Diencephalon (tissue), 1 donor: ENCODE measurements around the gene AKIRIN1. TPM values are rescaled to one million over a fixed set of nuclear protein-coding genes. Genes with fewer than 3 reads are reported as not detected.

Experiments
- small RNA-seq: library from RNA; depleted of rRNA; stranded (forward); fragments of <200 nt; gene quantifications from one replicate; pipeline ENCODE3, GENCODE V24; 2014
- total RNA-seq: library from RNA; depleted of rRNA; stranded (reverse); fragments of >200 nt; gene quantifications from one replicate; pipeline ENCODE4 v1.2.3, GENCODE V29; 2014

Gene AKIRIN1, protein sequence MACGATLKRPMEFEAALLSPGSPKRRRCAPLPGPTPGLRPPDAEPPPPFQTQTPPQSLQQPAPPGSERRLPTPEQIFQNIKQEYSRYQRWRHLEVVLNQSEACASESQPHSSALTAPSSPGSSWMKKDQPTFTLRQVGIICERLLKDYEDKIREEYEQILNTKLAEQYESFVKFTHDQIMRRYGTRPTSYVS
- 82.6 TPM for total RNA-seq

DNA sequence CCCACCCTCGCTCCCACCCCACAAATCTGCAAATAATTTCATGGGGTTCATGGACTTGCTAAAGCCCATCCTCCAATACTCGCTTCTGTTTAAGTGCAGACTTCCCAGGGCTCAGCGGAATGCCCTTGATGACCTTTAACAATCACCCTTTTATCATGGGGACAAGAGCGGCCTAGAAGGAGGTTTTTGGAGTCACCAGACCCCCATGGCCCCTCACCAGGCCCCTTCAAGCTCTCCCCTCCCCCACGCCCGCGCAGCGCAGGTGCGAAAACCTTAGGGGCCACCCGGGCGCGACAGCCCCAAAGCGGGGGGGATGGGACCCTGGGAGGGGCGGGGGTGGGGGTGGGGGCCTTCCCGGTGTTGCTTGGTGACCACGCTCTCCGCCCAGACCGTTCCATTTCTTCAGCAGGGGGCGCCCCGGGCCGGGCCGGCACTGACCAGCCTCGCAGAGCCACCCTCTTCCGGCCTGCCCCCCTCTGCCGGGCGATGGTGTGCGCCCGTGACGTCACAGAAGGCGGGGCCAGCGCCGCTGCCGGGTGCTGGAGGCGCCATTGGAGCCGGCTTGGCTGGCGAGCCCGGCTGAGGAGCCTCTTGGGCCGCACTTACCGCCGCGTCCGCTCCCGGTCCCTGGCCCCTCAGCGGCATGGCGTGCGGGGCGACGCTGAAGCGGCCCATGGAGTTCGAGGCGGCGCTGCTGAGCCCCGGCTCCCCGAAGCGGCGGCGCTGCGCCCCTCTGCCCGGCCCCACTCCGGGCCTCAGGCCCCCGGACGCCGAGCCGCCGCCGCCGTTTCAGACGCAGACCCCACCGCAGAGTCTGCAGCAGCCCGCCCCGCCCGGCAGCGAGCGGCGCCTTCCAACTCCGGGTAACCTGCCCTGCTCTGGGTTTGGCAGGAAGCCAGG, at the start of gene AKIRIN1:
TSS of gene AKIRIN1 (plus strand) at position 539 of the 900 bp plus-strand sequence. CDS start at position 644, 105 bp downstream.

DNA sequence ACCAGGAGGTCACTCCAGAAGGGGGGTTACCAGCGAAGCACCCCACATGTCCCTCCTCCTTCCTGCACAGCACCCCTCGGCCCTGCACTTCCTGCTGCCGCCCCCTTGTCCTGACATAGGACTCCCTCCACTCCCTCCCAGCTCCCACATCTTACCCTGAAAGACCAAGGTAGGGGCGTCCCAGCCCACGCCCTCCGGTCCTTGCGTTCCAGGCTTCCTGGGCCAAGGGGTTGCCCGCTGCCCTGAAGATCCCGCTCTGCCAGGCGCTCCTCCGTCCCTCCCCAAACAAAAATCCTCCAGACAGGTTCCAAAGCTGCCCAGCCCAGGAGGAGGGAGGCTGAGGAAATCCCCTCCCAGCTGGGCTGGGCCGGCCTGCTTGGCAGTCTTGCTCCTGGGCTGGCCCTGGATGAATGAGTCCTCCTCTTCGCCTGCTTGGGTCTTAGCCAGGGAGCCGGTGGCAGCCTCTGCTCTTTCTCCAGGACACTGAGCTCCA, 49.5 kb upstream of the AKIRIN1 start, which contains the start of gene RHBDL2:
TSS of gene RHBDL2 (minus strand) at position 304 of the 493 bp plus-strand sequence. CDS start 22,618 bp downstream, outside the sequence.

DNA sequence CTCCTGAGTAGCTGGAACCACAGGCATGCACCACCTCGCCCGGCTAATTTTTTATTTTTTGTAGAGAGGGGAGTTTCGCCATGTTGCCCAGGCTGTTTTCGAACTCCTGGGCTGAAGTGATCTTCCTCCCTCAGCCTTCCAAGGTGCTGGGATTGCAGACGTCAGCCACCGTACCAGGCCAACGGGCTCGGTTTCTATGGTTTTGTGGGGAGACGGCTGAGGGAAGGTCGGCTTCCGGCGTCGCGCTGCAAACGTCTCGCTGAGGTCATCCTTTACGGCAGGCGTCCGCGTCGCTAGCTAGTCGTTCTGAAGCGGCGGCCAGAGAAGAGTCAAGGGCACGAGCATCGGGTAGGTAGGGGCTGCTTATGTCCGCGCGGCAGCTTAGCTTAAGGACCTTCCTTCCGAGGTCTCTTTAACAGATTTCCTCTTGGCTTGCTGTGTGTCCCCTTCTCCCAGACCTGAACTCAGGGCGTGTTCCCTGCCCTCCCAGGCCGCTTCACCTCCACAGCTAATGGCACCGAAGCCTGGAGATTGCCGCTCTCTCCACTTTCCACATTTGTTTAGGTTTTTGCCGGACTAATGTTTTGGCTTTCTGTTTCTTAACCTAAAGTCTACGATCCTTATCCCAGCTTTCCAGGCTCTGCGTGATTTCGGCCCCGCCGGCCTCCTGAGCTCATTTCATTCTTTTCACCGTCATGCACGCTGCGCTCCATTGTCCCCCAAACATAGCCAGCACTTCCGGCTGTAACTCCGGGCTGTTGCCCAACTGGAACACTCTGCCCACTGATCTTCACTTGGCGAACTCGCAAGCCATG, 35.2 kb downstream of the AKIRIN1 start, which contains the start of gene NDUFS5:
TSS of gene NDUFS5 (plus strand) at position 300 of the 815 bp plus-strand sequence. CDS start 2,375 bp downstream, outside the sequence.

Small RNA genes within 50 kb of the gene (small RNA-seq; reads per million reads assigned to genes)
- not detected for gene RF00019

Other genes starting within 250 kb of the AKIRIN1 start
- gene RRAGC, start 131.5 kb upstream of the AKIRIN1 start, total RNA-seq = 27.9 TPM
- gene MYCBP, start 117.9 kb upstream of the AKIRIN1 start, total RNA-seq = 4.4 TPM
- not detected for gene GJA9, start 109.7 kb upstream of the AKIRIN1 start, total RNA-seq
- 0.46 TPM for gene RHBDL2, start 49.4 kb upstream of the AKIRIN1 start, total RNA-seq
- gene NDUFS5, start 35.1 kb downstream of the AKIRIN1 start, total RNA-seq = 296 TPM
- 393 TPM for gene MACF1, start 213.4 kb downstream of the AKIRIN1 start, total RNA-seq